ENCODE measurements around the gene OGFOD2. TPM values are rescaled to one million over a fixed set of nuclear protein-coding genes. Genes with fewer than 3 reads are reported as not detected.

OGFOD2 gene
- total and polyA plus RNA-seq, 9 of the 15 experiments (the other 6 are each of a cell fraction or from before 2014, with no cell fraction given) = 1.4 to 111 (median 18.5) TPM

GRCh38 chr12:122980183-122981035 is 5.4 kb downstream of the OGFOD2 start, which contains the start of gene ARL6IP4 (continued):
- TF ChIP-seq ZNF318 (IDR thresholded peaks at IDR 0.05; ENCODE audit: borderline replicate concordance in 1 of 2, low read depth in 1 of 2) (no peak), ZBTB34 (CRISPR knock-in tag; IDR thresholded peaks at IDR 0.05) (no peak), HDAC3 (IDR thresholded peaks at IDR 0.05; ENCODE audit: borderline replicate concordance, partially characterized antibody) (no peak), RBM34 (IDR thresholded peaks at IDR 0.05; ENCODE audit: borderline replicate concordance, insufficient read depth, low read length) (no peak), RAD51 (IDR thresholded peaks at IDR 0.05; ENCODE audit: borderline replicate concordance, low read depth) (no peak), SRSF9 (IDR thresholded peaks at IDR 0.05; ENCODE audit: borderline replicate concordance, low read depth, low read length) (no peak), ZBTB7A (IDR thresholded peaks at IDR 0.05; ENCODE audit: borderline replicate concordance, control insufficient read depth, low read depth, low read length) (0 out of 2 replicates have a peak, but pooled peaks have one; percentile 52), NR1H2 (CRISPR knock-in tag; IDR thresholded peaks at IDR 0.05) (no peak), HNRNPUL1 (IDR thresholded peaks at IDR 0.05; ENCODE audit: low read length) (no peak), GTF2E2 (tag; IDR thresholded peaks at IDR 0.05) (peak; percentile 90; the same call in 1 of the 2 replicates), MLX (CRISPR knock-in tag; conservative IDR thresholded peaks at IDR 0.05) (no peak), JUND (IDR thresholded peaks at IDR 0.05; ENCODE audit: borderline replicate concordance, low read depth, low read length) (0 out of 2 replicates have a peak, but pooled peaks have one; percentile 26), JUND (tag; IDR thresholded peaks at IDR 0.05; ENCODE audit: borderline replicate concordance, low read depth, low read length) (no peak)

All from K562 (cell line).